Effector memory CD4-positive, alpha-beta T cell (primary cell): ENCODE measurements around the gene CLDN6.

Experiments used
- DNase-seq, 3 donors: peaks; one replicate each; pipeline ENCODE4 v3.0.0-alpha.2; 2020
- H3K27ac ChIP-seq: 2 replicates; pipeline ENCODE4 v1.7.0; 2013; ENCODE audit warnings: mild to moderate bottlenecking, low read length, moderate library complexity; ENCODE audit not compliant: insufficient read depth, poor library complexity, severe bottlenecking
- H3K27me3 ChIP-seq: replicated peaks from 2 replicates; pipeline ENCODE4 v1.7.0; 2013; ENCODE audit warnings: mild to moderate bottlenecking, low read length; ENCODE audit not compliant: insufficient read depth, control insufficient read depth, poor library complexity, severe bottlenecking
- H3K36me3 ChIP-seq: 2 replicates; pipeline ENCODE4 v1.7.0; 2013; ENCODE audit warnings: mild to moderate bottlenecking, low read length, moderate library complexity; ENCODE audit not compliant: control insufficient read depth, insufficient read depth
- H3K4me1 ChIP-seq: 2 replicates; pipeline ENCODE4 v1.7.0; 2013; ENCODE audit warnings: low read length, mild to moderate bottlenecking; ENCODE audit not compliant: control insufficient read depth, insufficient read depth, poor library complexity, severe bottlenecking
- H3K4me3 ChIP-seq: 2 replicates; pipeline ENCODE4 v1.7.0; 2013; ENCODE audit warnings: low read length, low read depth, mild to moderate bottlenecking; ENCODE audit not compliant: insufficient read depth, poor library complexity, severe bottlenecking
- H3K9me3 ChIP-seq: 2 replicates; pipeline ENCODE4 v1.7.0; 2013; ENCODE audit warnings: mild to moderate bottlenecking, low read length, moderate library complexity; ENCODE audit not compliant: control insufficient read depth

CLDN6 gene

DNA sequence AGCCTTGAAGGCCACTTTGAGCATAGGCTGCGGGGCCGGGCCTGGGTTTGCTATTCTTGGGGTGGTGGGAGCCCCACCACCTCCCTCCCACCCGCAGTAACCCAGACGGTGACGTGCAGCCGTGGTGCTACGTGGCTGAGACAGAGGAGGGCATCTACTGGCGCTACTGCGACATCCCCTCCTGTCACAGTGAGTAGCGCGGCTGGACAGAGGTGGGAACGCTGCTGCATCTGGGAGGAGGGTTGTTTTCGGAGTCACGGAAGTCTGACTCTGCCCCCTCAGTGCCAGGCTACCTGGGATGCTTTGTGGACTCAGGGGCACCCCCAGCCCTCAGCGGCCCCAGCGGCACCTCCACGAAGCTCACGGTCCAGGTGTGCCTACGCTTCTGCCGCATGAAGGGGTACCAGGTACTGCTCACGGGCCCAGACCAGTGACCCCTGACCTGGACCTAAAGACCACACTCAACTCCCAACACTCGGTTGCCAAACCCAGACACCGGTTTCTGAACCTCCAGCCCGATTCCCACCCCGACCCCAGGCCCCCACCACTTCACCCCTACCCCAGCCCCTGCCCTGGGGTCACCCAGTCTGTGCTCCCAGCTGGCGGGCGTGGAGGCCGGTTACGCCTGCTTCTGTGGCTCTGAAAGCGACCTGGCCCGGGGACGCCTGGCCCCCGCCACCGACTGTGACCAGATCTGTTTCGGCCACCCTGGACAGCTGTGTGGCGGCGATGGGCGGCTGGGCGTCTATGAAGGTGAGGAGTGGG lies 51.8 kb downstream of the CLDN6 start:
- H3K36me3 ChIP-seq: no peaks in the 10 kb centered on the region
- peaks cover 64% of the 10 kb centered on the region for H3K4me1 ChIP-seq
- no peaks in the 10 kb centered on the region for H3K9me3 ChIP-seq
- DNase-seq: no peak
- H3K27ac ChIP-seq: no peak overlapping the region
- H3K4me3 ChIP-seq: no peak overlapping the region
- peaks cover 70% of the 10 kb centered on the region for H3K27me3 ChIP-seq
